ENCODE results near the gene THBS4.

The THBS4 gene

DNA sequence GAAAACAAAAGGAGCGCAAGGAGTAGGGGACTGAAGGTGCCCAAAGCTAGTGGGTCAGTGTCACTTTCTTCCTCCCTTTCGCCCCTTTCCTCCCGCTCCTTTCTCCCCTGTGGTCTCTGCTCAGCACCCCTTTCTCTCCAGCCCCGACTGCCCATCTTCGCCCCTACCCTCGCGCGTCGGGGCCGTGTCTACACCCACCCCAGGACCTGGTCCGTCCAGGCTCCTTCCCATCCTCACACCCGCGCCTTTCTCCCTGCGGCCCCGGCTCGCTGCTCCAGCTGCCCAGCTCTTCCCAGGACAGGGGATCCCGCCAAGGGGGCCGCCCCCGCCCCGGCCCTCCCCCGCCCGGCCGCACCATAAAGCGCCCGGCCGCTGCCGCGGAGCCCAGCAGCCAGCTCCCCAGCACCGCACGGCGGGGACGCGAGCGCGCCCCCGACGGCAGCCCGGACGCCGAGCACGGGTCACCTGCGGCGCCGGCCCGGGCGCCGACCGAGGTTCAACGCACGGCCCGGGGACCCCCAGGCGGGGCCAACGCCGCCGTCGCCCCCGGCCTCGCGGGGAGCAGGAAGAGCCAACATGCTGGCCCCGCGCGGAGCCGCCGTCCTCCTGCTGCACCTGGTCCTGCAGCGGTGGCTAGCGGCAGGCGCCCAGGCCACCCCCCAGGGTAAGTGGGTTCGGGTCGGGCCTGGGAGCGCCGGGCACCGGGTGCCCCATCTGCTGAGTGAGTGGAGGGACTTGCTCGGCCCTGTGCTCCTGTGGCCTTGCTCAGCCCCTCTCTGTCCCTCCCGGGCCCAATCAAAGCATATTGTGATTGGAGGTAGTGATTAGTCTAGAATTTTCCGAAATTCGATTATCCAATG lies at the start of gene THBS4:
THBS4 (plus strand) TSS at position 387 of the 860 bp plus-strand sequence; CDS start at position 577, 190 bp downstream.
- no peak for DNase-seq (ENCODE audit: low read depth)

DNA sequence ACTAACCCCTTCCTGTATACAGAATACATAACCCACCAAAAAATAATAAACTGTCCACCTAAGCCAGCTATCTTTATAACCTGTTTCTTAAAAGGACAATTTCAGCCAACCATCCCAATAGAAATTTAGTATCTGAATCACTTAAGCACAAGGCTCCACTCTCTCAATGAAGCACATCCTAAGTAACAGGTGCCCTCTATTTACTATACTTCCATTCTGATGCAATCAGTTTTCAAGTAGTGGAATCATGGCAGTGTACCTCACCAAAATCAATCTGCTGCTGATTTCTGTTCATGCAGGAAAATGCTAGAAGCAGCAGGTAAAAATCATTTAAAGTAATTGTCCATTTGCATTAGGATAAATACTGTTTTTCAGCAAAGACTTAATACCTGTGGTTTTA lies 48.9 kb upstream of the THBS4 start:
- no peak for DNase-seq (ENCODE audit: low read depth)

DNA sequence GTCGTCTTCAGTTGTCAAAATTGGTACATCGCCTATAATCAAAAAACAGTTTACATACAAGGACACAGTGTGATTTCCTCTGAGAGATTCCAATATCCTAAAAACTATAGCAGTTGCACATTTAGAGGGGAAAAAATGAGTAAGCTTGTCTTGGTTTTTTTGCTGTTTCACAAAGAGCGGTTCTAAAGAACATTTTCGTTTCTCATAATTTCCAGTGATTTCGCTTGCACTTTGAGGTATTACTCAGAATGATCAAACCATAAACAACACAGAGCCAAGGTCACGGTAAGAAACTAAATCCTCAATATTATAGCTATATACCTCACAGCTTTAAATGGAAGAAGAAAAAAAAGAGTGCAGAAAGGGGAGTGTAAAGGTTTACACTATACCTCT lies 44.9 kb upstream of the THBS4 start:
- DNase-seq (ENCODE audit: low read depth) = no peak

DNA sequence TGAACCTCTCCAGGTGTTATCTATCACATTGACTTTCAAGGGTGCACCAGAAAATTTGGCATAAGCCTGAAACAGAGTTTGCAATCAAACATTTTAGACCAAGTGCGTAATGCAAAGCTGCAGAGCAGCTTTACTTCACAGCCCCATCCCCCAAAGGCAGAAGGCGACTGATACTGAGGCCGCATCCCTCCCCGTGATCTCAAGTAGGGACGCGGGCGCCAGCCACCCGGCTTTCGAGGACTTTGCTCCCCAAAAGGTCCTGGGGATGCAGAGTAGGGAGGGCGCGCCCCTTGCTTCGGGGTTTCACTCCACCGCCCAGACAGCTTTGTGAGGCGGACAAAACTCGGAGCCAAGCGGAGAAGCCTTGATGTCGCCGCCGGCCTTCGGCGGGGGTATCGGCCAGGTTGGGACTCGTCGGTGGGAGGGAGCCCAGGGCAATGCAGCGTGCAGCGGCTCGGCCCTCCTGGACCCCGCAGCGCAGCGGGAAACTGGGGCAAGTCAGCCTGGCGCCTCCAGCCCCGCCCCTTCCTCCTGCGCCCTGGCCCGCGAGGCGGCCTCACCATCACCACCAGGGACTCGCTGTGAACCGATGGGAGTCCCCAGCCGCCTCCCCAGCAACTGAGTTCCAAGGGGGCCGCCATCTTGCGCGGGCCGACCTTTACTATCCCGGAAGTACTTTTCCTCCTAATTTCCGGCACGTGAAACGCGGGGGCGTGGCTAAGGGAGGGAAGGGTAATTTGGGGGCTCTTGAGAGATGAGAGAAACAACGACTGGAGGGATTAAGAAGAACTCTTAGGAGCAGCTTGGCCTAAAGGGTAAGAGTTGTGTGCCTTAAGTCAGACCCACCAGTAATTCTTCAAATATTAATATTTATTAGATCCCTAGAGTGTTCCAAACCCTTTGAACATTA lies 44.3 kb upstream of the THBS4 start, which contains the start of gene MTX3:
MTX3 (minus strand) TSS at position 665 of the 910 bp plus-strand sequence; CDS start at position 641, 24 bp downstream.
- peak; percentile 74 for DNase-seq (ENCODE audit: low read depth)

DNA sequence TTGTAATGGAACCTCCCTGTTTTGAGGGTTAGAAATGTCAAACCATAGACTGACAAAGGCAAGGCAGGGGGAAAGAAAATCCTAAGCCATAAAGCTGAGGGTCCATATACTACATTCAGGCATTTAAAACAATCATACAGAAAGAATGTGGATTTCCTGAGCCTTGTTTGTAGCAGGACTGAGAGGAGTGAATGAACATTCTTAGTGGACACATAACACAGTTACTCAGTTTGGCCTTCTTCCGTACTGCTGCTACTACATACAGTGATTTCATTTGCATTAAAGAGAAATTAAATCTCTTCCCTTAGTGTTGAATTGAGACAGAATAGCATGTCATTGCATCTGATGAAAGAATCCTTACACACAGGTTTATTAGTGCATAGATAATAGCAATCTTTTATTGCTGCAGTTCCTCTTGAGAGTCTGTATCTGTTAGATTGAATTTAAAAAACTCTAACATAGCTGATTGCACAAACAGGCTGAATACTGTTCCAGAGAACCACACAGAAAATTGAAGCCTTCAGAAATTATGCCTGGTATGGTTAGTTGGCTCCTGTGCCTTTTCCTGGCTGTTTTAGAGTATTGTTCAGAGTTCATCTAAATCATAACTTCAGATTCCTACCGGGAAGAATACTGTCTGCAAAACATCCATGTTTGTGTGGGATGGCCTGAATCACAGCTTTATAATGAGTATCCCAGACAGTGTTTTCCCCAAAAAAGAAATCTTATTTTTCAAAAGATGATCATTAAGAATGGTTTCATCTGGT lies 42.1 kb upstream of the THBS4 start:
- no peak for DNase-seq (ENCODE audit: low read depth)

DNA sequence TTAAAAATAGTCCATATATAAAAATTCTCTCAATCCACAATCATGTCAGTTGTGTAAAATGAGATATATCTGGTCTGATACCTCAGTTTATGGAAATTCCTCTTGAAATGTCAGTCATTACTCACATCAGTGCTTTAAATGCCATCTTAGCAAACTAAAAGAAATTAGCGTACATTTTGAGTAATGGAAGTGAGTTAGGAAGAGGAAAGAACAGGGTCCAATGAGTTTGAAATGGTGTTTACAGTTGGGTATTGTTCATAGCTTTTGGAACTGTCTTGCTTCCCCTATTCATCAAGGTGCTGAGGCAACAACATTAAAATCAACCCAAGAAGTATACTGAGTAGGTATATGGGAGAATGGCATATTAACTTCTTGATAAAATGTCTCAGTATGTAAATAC lies 35.4 kb upstream of the THBS4 start:
- no peak for DNase-seq (ENCODE audit: low read depth)

DNA sequence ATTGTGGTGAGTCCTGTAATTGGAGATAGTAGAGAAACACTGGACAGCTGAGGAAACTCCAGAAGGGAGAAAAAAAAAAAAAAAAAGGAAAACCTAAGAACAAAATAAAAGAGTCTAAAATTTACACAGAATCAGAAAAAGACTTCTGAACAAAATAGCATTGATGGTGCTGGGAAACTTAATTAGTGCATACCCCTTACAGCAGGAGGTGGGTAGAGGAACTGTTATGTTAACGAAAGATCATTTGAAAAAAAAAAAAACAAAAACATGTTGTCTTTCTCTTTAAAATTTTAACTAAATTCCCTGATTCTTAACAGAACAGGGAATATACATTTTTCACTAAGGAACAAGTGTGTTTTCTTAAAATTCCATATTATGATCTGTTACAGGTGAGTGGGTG lies 32.5 kb upstream of the THBS4 start:
- DNase-seq (ENCODE audit: low read depth) = no peak

DNA sequence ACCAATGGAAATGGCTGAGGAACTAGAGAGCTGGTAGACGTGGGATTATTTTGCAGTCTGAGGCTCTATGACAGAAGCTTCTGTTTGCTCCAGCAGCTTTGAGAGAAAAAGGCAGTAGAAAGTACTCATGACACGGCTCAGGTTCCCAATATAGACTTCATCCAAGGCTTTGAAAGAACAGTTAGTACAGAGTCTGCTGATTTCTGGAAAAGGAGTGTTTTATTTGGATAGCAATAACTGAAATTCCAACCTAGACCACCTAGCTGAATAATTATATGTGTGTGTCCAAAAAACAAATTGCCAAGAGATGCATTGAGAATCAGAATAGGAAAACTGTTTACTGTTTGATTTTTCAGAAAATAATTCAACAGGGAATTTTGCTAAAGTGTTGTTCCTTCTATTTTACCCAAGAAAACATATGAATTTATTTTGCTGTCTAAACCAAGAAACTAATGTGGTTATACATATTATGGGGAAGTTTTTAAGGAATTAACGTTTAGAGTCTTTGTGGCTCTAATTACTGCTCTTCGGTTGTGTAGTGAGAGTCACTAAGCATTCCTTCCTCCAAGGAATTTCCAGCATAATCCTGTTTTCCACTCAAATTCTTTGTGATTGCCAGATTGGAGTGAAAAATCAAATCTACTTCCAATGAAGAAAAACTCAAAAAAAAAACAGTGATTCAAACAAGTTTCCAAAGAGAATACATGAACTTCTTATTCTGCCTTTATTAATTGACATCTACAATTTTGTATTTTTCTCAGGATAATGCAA lies 26.0 kb upstream of the THBS4 start:
- DNase-seq (ENCODE audit: low read depth) = no peak

DNA sequence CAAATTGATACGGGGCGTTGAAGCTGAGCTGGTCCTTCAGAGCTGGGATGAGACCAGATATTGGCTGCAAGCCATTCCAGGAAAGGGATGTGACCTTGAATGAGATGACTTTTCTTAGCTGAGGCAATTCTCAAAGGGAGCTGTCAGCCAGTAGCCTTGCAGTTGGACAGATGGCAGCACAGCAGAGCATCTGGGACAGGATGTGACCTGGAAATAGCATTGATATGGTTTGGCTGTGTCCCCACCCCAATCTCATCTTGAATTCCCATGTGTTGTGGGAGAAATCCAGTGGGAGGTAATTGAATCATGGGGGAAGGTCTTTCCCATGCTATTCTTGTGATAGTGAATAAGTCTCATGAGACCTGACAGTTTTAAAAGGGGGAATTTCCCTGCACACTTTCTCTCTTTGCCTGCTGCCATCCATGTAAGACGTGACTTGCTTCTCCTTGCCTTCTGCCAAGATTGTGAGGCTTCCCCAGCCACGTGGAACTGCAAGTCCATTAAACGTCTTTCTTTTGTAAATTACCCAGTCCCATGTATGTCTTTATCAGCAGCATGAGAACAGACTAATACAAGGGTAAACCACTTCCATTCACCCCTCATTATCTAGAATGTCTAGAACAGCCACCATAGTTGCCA lies 24.3 kb upstream of the THBS4 start:
- no peak for DNase-seq (ENCODE audit: low read depth)

DNA sequence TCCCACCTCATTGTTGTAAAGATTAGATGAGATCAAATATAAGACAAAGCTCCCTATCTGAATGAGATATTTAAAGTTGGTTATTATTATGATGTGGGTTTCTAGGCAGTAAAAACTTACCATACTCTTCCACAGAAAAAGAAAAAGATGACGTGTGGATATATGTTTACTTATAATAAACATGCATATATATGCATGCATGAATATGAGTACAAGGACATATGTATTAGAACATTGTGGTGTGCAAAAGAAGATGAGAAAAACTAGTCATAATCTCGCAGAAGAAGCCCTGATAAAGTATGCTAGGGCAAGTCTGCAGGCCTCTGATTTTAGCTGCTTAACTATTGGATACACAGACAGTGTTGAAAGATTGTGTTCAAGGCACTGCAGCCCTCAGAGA lies 10.1 kb upstream of the THBS4 start:
- no peak for DNase-seq (ENCODE audit: low read depth)

DNA sequence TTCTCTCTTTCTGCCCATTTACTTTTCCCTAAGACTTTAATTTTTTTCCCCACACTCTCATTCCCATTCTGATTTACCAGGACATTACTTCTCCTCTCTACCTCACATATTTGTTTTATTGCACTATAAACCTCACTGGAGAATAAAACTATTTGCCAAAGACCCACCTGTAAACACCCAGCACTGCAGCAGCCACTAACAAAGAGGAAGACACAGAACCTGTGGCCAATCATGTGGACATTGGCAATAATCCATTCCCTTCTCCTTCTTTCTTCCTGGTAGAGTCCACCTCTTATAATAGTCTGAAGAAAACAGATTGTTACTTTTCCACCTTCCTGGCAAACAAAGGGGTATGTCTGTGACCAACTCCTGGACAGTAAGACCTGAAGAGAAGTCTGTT lies 8.3 kb upstream of the THBS4 start:
- no peak for DNase-seq (ENCODE audit: low read depth)

DNA sequence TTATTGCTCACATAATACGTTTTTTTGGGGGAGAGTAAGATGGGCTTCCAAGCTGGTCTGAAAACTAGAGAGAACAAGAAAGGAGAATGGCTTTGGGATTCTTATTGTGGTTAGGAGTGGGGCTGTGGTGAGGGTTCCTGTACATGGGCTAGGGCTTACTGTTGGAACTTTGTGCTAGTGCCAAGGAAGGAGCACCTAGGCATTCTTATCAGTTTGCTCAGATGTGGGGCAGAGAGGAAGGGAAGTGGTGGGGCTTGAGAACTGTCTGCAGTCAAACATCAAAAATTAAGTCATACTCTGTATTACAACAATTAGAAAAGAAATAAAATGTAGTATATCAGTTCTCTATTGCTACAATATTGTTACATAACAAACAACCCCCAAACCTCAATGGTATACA lies 4.0 kb upstream of the THBS4 start:
- no peak for DNase-seq (ENCODE audit: low read depth)

DNA sequence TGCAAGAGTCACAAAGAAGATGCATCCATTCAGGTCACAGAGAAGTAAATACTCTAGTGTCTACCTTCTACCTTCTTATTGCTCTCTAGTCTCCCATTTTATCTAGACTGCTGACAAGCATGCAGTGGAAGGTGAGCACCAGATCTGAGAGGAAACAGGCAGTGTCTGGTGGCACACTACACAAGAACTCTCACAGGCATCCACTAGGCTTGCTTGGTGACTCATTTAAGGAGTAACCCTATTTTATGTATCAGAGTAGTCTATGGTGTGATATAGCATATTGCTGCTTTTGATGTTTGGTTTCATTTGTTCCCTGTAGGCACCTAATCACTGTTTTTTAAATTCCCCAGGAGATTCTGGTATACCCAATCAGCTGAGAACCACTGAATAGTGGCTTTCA lies 1.6 kb upstream of the THBS4 start:
- DNase-seq (ENCODE audit: low read depth) = no peak

DNA sequence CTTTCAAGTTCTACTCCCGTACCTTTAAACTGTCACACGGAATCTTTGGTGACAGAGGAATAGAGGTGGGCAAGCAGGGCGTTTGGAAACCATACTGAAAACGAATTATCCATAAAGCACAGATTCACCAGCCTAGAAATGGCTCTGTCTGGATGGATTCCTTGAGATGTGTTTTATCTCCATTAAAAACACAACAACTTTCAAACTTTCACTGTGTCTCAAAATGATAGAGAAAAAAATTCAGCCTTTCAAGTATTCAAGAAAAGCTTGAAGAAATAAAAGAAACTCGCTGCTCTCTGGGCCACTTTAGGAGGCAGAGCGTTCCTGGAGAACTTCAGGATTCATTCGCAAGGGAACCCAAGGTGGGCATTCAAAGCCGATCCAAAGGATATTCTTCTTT lies 589 bp upstream of the THBS4 start:
- no peak for DNase-seq (ENCODE audit: low read depth)

DNA sequence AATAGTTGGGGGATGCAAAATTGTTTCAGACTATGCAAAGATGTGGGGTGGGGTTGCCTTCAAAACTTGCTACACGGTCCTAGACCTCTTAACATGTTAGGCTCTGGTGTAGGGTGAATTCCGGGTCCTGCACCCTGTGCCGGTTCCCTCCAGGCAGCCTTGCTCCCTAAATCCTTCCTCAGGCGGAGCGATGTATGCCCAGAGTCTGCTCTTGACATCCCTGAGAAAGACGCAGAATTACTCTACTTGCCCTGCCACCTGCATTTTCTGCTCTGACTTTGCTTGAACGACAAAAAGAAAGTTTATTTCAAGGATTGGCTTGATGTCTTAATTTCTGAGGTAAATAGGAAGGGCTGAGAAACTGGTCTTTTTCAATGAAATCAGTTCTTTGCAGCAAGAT lies 691 bp downstream of the THBS4 start:
- DNase-seq (ENCODE audit: low read depth) = no peak

DNA sequence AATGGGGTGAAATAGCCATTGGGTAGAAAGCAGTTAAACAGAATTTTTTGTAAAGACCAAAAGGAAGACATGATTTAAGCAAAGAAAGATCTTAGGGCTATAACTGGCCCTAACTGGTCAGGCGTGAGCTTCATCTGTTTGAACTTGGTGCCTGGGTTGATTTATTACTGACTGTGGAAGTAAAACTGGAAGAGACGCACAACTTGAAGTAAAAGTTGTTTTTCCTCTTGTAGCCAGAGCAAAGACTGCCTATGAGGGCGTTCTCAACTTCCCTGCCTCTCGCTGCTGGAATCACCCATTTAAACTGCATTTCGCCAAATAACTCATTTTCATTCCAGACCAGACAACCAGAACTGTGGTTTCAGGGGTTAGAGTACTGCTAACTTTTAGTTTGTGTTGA lies 1.5 kb downstream of the THBS4 start:
- no peak for DNase-seq (ENCODE audit: low read depth)

DNA sequence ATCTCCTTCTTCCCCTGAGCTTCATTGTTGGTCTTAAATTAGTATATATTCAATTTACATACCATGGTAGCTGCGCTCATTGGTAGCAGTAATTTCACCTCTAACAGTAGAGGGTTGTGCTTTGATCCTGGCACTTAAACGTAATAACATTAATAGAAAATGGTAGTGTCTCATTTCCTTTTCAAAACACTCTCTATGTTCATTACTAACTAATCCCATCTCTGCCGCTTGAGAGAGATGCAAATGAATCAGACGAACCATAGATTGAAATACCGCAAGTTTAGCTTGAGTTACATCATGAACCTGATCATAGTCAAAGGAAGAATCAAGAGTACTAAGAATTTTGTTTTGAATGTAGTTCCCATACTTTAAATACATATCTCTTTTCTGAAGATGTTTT lies 2.2 kb downstream of the THBS4 start:
- DNase-seq (ENCODE audit: low read depth) = no peak

DNA sequence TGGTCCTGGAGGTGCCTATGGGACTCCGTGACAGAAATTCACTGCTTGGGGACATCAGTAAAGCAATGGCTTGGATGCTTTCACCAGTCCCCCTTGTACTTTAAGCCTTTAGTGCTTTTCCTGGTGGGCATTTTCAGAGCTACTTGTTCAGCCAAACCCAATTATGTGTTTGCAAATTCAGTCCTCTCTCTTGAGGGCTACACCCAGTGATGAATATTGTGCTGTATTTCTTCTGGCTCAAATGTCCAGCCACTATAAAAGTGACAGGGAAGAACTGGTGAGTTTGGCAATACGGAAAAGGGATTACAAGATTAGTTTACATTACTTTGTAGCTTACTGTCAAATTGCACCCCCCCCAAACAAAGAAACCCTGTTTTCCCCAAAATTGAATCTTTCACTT lies 4.5 kb downstream of the THBS4 start:
- no peak for DNase-seq (ENCODE audit: low read depth)

DNA sequence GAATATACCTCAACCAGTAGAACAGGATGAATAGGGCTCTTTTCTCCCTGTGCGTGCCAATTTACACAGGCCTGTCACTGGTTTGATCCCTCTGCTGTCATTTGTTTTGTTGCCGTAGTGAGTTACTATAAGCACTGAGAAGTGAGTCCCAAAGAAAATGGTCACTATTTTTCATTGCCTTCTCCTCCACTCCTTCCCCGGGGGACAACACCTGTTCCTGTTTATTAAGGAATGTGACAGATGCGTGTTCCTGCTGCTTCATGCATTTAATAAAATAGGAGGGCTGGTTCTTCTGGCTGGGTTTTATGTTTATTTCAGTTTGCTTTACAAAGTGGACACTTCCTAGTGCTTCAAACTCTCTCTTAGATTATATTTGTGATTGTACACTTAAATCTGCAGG lies 6.4 kb downstream of the THBS4 start:
- DNase-seq (ENCODE audit: low read depth) = no peak

DNA sequence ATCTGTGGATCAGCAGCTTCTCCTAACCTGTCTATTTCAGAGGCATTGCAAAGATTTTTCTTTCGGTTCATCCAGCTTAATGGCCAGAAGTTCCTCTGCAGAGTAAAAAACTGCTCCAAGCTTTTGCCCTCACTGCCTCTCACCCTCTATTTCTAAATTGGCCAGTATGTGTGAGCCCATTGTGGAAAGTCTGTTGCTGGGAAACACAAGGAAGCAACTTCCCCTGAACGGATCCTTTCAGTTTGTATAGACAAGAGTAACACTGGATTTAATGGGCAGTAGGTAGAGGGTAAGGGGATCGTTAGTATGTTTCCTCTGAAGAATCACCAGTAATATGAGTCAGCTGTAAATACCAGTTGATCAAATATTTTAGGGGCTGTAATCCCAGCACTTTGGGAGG lies 7.2 kb downstream of the THBS4 start:
- no peak for DNase-seq (ENCODE audit: low read depth)

DNA sequence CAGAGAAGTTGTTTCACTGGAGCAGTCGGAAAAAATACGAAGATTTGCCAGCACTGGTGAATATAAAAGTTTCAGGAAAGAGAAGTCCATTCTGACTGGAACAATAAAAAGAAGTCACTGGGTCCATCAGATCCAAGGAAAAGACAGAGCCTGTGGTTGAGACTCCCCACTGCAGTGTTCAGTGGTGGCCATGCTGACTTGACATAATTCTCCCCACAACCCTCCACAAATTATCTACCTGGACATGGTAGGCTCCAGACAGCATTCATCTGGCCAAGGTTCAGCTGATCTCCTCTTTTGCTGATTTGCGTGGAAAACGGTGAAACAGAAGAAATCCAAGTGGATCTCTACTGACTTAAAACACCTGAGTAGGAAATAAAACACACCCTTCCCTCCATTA lies 8.0 kb downstream of the THBS4 start:
- DNase-seq (ENCODE audit: low read depth) = no peak

All from stimulated activated CD8-positive, alpha-beta memory T cell treated with anti-CD3 and anti-CD28 coated beads, Interleukin-15, amount 100 ng/mL, for 1 hour (primary cell).